Measurements from ENCODE around the gene VTCN1. TPM values are rescaled to one million over a fixed set of nuclear protein-coding genes. Genes with fewer than 3 reads are reported as not detected.

The VTCN1 gene
- total and polyA plus RNA-seq, 2 of the 8 experiments (the other 6 are each of a cell fraction or from before 2014, with no cell fraction given), result 0.32 TPM; not detected in 1

DNA sequence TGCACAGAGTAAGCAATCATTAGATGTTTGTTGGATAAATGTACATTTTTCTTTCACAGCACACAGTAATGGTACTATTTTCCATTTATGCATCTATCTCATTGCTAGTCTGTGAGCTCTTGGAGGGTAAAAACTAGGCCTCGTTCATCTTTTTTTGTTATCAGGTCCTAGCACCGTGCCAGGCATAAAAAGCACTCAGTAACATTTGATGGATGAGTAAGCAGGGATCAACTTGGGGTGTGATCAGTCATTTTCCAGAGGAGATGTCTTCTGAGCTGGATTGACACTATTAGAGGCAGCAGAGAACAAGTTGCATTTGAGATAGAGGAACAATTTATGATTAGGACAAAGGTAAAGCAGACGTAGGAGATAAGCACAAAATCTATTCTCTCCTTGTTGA is 4.3 kb upstream of the VTCN1 start (continued):
- TF ChIP-seq ZNF274 (IDR thresholded peaks at IDR 0.05; ENCODE audit: borderline replicate concordance, extremely low read depth, low read length) (no peak), MAFK (IDR thresholded peaks at IDR 0.05; ENCODE audit: low read depth, low read length) (no peak), POLR2AphosphoS5 (IDR thresholded peaks at IDR 0.05; ENCODE audit: low read depth, low read length) (no peak), CREB1 (IDR thresholded peaks at IDR 0.05) (no peak), ASH2L (IDR thresholded peaks at IDR 0.05; ENCODE audit: low read length) (no peak)
- TF ChIP-seq, protein P1, sequence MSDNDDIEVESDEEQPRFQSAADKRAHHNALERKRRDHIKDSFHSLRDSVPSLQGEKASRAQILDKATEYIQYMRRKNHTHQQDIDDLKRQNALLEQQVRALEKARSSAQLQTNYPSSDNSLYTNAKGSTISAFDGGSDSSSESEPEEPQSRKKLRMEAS (IDR thresholded peaks at IDR 0.05), result no peak

Measured in H1 (cell line).